ENCODE measurements around the gene LCLAT1.
"Not testable (repeated sequence)": the region's sequence is repeated elsewhere in the genome, so short reads cannot be mapped to it uniquely, and the experiment has no call there.

The LCLAT1 gene

GRCh38 chr2:30612371-30612770 lies 165.3 kb downstream of the LCLAT1 start:
- no peaks in the 10 kb centered on the region for H3K9me3 ChIP-seq (ENCODE audit: control insufficient read depth, insufficient read depth, low read length)
- H3K4me1 ChIP-seq (ENCODE audit: insufficient read depth, low read length): peaks cover 40% of the 10 kb centered on the region
- no peak overlapping the region for H3K9ac ChIP-seq (ENCODE audit: low read depth, low read length)
- no peaks in the 10 kb centered on the region for H3K36me3 ChIP-seq (ENCODE audit: insufficient read depth, low read length)

- H3K9me3 ChIP-seq (ENCODE audit: control insufficient read depth, insufficient read depth, low read length): no peaks in the 10 kb centered on the region
- H3K36me3 ChIP-seq (ENCODE audit: insufficient read depth, low read length): no peaks in the 10 kb centered on the region
- H3K9ac ChIP-seq (ENCODE audit: low read depth, low read length): no peak overlapping the region
- peaks cover 40% of the 10 kb centered on the region for H3K4me1 ChIP-seq (ENCODE audit: insufficient read depth, low read length)
These were observed 166.0 kb downstream of the LCLAT1 start for GRCh38 chr2:30613001-30613400.

GRCh38 chr2:30614227-30614626 lies 167.2 kb downstream of the LCLAT1 start:
- not testable (repeated sequence) for H3K9me3 ChIP-seq (ENCODE audit: control insufficient read depth, insufficient read depth, low read length); H3K36me3 ChIP-seq (ENCODE audit: insufficient read depth, low read length); H3K9ac ChIP-seq (ENCODE audit: low read depth, low read length)
- H3K4me1 ChIP-seq (ENCODE audit: insufficient read depth, low read length): peaks cover 40% of the 10 kb centered on the region

- Histone ChIP-seq H3K9ac (ENCODE audit: low read depth, low read length) (no peak overlapping the region), H3K36me3 (ENCODE audit: insufficient read depth, low read length) (no peaks in the 10 kb centered on the region)
These were observed 168.9 kb downstream of the LCLAT1 start for GRCh38 chr2:30615926-30616325.

GRCh38 chr2:30620102-30620501 lies 173.1 kb downstream of the LCLAT1 start:
- Histone ChIP-seq H3K9ac (ENCODE audit: low read depth, low read length) (no peak overlapping the region), H3K9me3 (ENCODE audit: control insufficient read depth, insufficient read depth, low read length) (no peaks in the 10 kb centered on the region), H3K4me1 (ENCODE audit: insufficient read depth, low read length) (peaks cover 10% of the 10 kb centered on the region; the same call in 1 of the 2 replicates), H3K36me3 (ENCODE audit: insufficient read depth, low read length) (no peaks in the 10 kb centered on the region)

More at GRCh38 chr2:30615926-30616325, 168.9 kb downstream of the LCLAT1 start:
- H3K9me3 ChIP-seq (ENCODE audit: control insufficient read depth, insufficient read depth, low read length): no peaks in the 10 kb centered on the region
- H3K4me1 ChIP-seq (ENCODE audit: insufficient read depth, low read length): peaks cover 40% of the 10 kb centered on the region

GRCh38 chr2:30621836-30622235 lies 174.8 kb downstream of the LCLAT1 start:
- Histone ChIP-seq H3K9ac (ENCODE audit: low read depth, low read length) (no peak overlapping the region), H3K4me1 (ENCODE audit: insufficient read depth, low read length) (no peaks in the 10 kb centered on the region), H3K9me3 (ENCODE audit: control insufficient read depth, insufficient read depth, low read length) (no peaks in the 10 kb centered on the region), H3K36me3 (ENCODE audit: insufficient read depth, low read length) (no peaks in the 10 kb centered on the region)

- Histone ChIP-seq H3K36me3 (ENCODE audit: insufficient read depth, low read length) (no peaks in the 10 kb centered on the region), H3K9ac (ENCODE audit: low read depth, low read length) (no peak overlapping the region), H3K4me1 (ENCODE audit: insufficient read depth, low read length) (0 out of 2 replicates have a peak, but pooled peaks cover 2% of the 10 kb centered on the region), H3K9me3 (ENCODE audit: control insufficient read depth, insufficient read depth, low read length) (no peaks in the 10 kb centered on the region)
These were observed 175.4 kb downstream of the LCLAT1 start for GRCh38 chr2:30622452-30622851.

- H3K4me1 ChIP-seq (ENCODE audit: insufficient read depth, low read length): peaks cover 2% of the 10 kb centered on the region; the same call in 1 of the 2 replicates
- H3K9me3 ChIP-seq (ENCODE audit: control insufficient read depth, insufficient read depth, low read length): no peaks in the 10 kb centered on the region
- no peaks in the 10 kb centered on the region for H3K36me3 ChIP-seq (ENCODE audit: insufficient read depth, low read length)
- no peak overlapping the region for H3K9ac ChIP-seq (ENCODE audit: low read depth, low read length)
These were observed 178.2 kb downstream of the LCLAT1 start for GRCh38 chr2:30625276-30625675.

- H3K36me3 ChIP-seq (ENCODE audit: insufficient read depth, low read length): no peaks in the 10 kb centered on the region
- no peaks in the 10 kb centered on the region for H3K9me3 ChIP-seq (ENCODE audit: control insufficient read depth, insufficient read depth, low read length)
- H3K4me1 ChIP-seq (ENCODE audit: insufficient read depth, low read length): peaks cover 2% of the 10 kb centered on the region; the same call in 1 of the 2 replicates
- no peak overlapping the region for H3K9ac ChIP-seq (ENCODE audit: low read depth, low read length)
These were observed 178.7 kb downstream of the LCLAT1 start for GRCh38 chr2:30625701-30626100.

GRCh38 chr2:30626397-30626796 lies 179.4 kb downstream of the LCLAT1 start:
- no peaks in the 10 kb centered on the region for H3K36me3 ChIP-seq (ENCODE audit: insufficient read depth, low read length)
- no peaks in the 10 kb centered on the region for H3K9me3 ChIP-seq (ENCODE audit: control insufficient read depth, insufficient read depth, low read length)
- no peak overlapping the region for H3K9ac ChIP-seq (ENCODE audit: low read depth, low read length)
- peaks cover 2% of the 10 kb centered on the region; the same call in 1 of the 2 replicates for H3K4me1 ChIP-seq (ENCODE audit: insufficient read depth, low read length)

GRCh38 chr2:30627151-30627550 lies 180.1 kb downstream of the LCLAT1 start:
- Histone ChIP-seq H3K9ac (ENCODE audit: low read depth, low read length) (no peak overlapping the region), H3K9me3 (ENCODE audit: control insufficient read depth, insufficient read depth, low read length) (no peaks in the 10 kb centered on the region), H3K4me1 (ENCODE audit: insufficient read depth, low read length) (peaks cover 2% of the 10 kb centered on the region; the same call in 1 of the 2 replicates), H3K36me3 (ENCODE audit: insufficient read depth, low read length) (no peaks in the 10 kb centered on the region)

GRCh38 chr2:30628341-30628740 lies 181.3 kb downstream of the LCLAT1 start:
- H3K36me3 ChIP-seq (ENCODE audit: insufficient read depth, low read length): no peaks in the 10 kb centered on the region
- H3K4me1 ChIP-seq (ENCODE audit: insufficient read depth, low read length): peaks cover 2% of the 10 kb centered on the region; the same call in 1 of the 2 replicates
- no peak overlapping the region for H3K9ac ChIP-seq (ENCODE audit: low read depth, low read length)
- H3K9me3 ChIP-seq (ENCODE audit: control insufficient read depth, insufficient read depth, low read length): no peaks in the 10 kb centered on the region

GRCh38 chr2:30629866-30630265 lies 182.8 kb downstream of the LCLAT1 start:
- H3K4me1 ChIP-seq (ENCODE audit: insufficient read depth, low read length): peaks cover 2% of the 10 kb centered on the region; the same call in 1 of the 2 replicates
- H3K36me3 ChIP-seq (ENCODE audit: insufficient read depth, low read length): no peaks in the 10 kb centered on the region
- no peak overlapping the region for H3K9ac ChIP-seq (ENCODE audit: low read depth, low read length)
- H3K9me3 ChIP-seq (ENCODE audit: control insufficient read depth, insufficient read depth, low read length): no peaks in the 10 kb centered on the region

- H3K9me3 ChIP-seq (ENCODE audit: control insufficient read depth, insufficient read depth, low read length): no peaks in the 10 kb centered on the region
- H3K9ac ChIP-seq (ENCODE audit: low read depth, low read length): no peak overlapping the region
- H3K4me1 ChIP-seq (ENCODE audit: insufficient read depth, low read length): peaks cover 2% of the 10 kb centered on the region; the same call in 1 of the 2 replicates
- H3K36me3 ChIP-seq (ENCODE audit: insufficient read depth, low read length): no peaks in the 10 kb centered on the region
These were observed 184.1 kb downstream of the LCLAT1 start for GRCh38 chr2:30631051-30631671.

- Histone ChIP-seq H3K9ac (ENCODE audit: low read depth, low read length) (no peak overlapping the region), H3K9me3 (ENCODE audit: control insufficient read depth, insufficient read depth, low read length) (no peaks in the 10 kb centered on the region), H3K36me3 (ENCODE audit: insufficient read depth, low read length) (no peaks in the 10 kb centered on the region), H3K4me1 (ENCODE audit: insufficient read depth, low read length) (no peaks in the 10 kb centered on the region; the same call in 1 of the 2 replicates)
These were observed 186.0 kb downstream of the LCLAT1 start for GRCh38 chr2:30633039-30633438.

All from ES-I3 (cell line).